HG03175 (cell line): ENCODE results near the gene CDH12.
"Not testable (repeated sequence)": the region's sequence is repeated elsewhere in the genome, so short reads cannot be mapped to it uniquely, and the experiment has no call there.

Experiments used
- ATAC-seq: cut with Tn5 transposase; IDR thresholded peaks from one replicate; pipeline ENCODE4 v1.9.1; 2021; ENCODE audit warnings: mild to moderate bottlenecking, moderate library complexity; ENCODE audit not compliant: unreplicated experiment

Gene CDH12

GRCh38 chr5:22774214-22774613 lies 78.9 kb downstream of the CDH12 start:
- ATAC-seq, result not testable (repeated sequence)

- ATAC-seq, result no peak
Measured at GRCh38 chr5:22764736-22765135, 88.4 kb downstream of the CDH12 start.

- no peak for ATAC-seq
Measured at GRCh38 chr5:22757776-22758175, 95.4 kb downstream of the CDH12 start.

GRCh38 chr5:22754155-22754554 lies 99.0 kb downstream of the CDH12 start:
- ATAC-seq, result no peak

- ATAC-seq, result no peak
Measured at GRCh38 chr5:22751536-22751935, 101.6 kb downstream of the CDH12 start.

DNA sequence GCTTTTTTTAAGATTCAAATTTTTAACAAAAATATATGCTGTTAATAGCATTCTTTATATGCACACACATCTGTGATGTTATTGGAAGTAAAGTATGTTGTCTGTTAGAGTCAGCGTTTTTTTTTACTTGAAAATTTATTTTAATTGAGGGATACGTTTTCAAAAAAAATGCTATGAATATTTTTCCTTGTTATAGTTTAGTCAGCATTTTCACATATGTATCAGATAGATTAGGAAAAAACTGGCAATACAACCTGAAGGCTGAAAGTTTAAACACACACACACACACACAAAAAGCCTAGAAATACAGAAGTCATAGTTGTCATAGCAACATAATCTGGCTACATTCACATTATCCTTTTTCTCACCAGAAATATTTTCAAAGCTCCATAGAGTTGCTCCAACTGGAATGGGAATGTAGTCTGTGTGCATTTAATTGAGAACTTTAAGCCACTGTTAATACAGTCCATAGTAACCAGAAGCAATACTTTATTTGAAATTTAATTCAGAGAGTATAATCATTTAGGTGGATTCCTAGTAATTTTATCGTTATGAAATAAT lies 116.6 kb downstream of the CDH12 start:
- ATAC-seq, result no peak

DNA sequence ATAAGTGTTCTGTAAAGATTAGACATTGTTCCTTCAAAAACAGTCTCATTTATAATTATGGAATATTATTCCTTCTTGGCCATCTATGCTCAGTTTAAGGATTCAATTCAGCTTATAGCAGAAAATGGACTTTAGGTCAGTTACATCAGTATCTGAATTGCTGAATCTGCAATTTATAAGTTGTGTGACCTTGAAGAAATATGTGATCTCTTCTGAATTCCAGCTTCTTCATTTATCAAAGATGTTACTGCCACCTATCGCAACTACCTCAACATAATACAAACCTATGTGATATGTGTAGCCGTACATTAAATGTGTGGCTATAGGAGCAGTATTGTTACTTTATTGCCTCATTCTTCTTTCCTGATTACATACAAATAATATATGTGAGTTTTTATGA lies 118.2 kb downstream of the CDH12 start:
- no peak for ATAC-seq

DNA sequence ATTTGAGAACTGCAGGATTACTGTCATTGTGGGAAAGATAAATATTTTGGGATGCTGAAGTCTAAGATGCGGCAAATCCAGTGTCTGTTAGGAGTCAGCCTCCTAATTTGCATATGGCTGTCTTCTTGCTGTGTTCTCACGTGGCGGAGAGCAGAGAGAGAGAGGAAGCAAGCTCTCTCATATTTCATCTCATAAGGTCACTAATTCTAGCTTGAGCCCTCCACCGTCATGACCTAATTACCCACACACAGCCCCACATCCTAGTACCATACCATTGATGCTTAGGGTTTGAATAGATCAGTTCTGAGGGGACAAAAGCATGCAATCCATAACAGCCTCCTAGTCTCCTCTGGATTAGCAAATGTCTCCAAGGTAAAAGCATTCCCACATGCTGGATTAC lies 124.5 kb downstream of the CDH12 start:
- no peak for ATAC-seq

DNA sequence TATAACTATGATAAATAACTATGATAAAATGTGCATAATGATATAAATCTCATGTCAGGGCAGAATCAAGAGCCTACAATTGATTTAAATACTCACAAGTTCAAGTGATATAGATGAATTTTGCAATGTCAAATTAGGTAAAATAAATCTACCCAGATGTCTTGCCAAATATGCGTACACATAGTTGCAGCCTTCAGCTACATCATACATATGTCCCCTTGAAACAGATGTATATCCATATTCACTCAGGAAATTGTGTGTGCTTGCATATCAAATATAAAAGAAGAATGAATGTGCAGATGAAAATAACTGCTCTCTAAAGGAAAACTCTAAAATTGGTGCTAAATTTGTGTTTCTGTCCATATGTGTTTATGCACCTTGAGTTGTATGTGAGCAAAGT lies 130.7 kb downstream of the CDH12 start:
- no peak for ATAC-seq

GRCh38 chr5:22722056-22722455 lies 131.1 kb downstream of the CDH12 start:
- ATAC-seq, result no peak

- ATAC-seq, result no peak
Measured at GRCh38 chr5:22719842-22720241, 133.3 kb downstream of the CDH12 start.

DNA sequence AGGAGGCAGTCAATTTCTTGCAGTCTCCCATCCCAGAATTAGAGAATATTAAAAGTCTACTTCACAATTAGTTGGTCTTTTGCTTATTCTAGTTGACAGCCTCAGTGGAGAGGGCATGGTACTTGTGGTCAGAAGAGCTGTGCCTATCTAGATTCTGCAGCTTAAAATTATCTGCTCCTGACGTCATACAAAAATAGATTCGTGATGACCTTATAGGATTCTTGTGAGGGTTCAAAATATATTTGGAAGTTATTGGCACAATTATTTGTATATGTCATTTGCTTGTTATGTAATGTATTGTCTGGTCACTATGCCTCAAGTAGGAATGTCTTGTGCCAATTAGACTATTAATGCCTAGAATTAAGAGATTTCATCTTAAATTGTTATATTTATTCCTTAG lies 142.5 kb downstream of the CDH12 start:
- ATAC-seq, result no peak

DNA sequence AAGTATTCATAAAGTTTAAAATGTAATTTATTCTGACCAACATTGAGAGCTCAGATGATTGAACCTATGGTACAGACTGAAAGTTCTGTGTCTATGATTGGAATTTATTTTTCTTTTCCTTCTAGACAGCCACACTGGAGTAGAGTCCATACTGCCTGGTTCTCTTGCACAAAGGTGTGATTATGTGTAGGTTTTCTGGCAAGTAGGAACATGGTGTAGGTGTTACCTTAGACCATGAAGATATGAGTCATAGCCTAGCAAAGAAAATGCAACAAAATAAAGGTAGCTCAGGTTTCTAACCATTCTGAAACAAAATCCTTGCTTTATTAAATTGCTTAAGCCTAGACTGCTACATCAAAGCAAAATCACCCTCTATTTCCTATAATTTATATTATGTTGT lies 143.4 kb downstream of the CDH12 start:
- no peak for ATAC-seq

GRCh38 chr5:22708770-22709328 lies 144.3 kb downstream of the CDH12 start:
- ATAC-seq, result no peak

DNA sequence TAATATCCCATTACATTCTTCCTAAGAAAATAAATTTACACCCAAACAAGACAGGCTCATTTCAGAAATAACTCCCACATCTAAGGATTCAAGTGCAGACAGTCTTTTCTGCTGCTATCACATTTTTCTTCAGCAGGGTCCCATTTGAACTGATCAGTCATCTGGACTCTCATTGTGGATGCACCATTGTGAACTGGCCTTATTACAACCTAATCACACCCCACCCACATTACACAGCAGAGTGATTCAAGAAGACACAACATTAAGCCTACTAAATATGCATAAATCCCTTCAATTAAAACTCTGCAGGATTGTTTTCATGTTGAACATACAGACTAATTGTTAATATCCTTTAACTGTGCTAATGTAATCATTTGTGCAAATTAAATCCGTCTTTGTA lies 146.2 kb downstream of the CDH12 start:
- no peak for ATAC-seq

- ATAC-seq, result no peak
Measured at GRCh38 chr5:22699319-22699718, 153.8 kb downstream of the CDH12 start.

GRCh38 chr5:22693121-22693520 lies 160.0 kb downstream of the CDH12 start:
- no peak for ATAC-seq

- ATAC-seq, result no peak
Measured at GRCh38 chr5:22683050-22683449, 170.1 kb downstream of the CDH12 start.

DNA sequence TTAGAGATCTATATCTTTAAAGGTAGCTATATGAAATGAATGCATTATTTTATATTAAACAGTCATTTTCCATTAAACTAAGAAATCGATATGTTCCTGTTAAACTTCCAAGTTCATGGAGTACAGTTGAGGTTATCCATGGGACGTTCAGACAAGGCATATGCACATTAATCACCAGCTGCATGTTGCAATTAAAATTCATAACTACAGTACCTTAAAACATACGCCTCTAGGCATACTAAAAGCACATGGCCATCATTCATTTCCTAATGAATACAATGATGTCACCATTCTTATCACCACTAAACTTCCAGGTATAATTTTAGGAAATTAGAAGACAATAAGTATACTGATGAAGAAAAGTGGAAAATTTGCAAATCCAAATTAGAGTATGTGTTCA lies 174.3 kb downstream of the CDH12 start:
- no peak for ATAC-seq

DNA sequence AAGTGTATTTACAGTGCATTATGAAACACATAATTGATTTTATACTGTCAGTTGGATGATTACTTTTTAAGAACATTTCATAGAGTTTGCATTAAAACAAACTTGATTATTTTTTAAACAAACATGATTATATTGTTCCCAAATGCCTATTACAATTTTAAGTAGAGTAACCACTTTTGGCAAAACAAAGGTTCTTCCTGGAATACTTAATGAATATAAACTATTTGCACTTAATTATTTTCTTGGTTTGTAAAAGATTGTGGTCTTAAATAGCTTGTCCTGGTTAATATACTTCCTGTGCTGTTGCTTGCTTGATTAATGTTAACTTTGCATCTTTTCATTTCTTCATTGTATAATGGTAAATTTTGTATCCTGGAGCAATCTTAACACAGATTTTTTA lies 180.0 kb downstream of the CDH12 start:
- no peak for ATAC-seq

GRCh38 chr5:22669345-22669744 lies 183.8 kb downstream of the CDH12 start:
- no peak for ATAC-seq

- no peak for ATAC-seq
Measured at GRCh38 chr5:22665801-22666200, 187.3 kb downstream of the CDH12 start.

DNA sequence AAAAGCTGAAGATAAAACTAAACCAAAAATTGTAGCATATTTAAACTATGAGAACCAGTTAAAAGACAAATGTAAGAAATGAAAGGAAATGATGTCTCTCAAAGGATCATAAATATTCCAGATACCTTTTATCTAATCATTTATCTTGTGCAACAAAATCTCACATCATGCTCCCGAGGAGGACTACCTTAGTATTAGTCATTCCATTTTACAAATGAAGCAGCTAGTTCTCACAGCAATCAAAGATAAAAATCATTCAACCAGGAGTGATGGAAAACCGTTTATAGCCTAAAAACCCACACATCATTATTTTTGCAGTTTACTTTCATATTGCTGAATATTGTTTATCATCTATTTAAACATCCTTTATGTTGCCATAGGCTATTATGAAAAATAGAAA lies 190.0 kb downstream of the CDH12 start:
- ATAC-seq, result no peak
